GM18951 (cell line): ENCODE data around the gene SH3BP5.
A peak's percentile ranks its signal among the peaks of the same experiment; 100 is the strongest.

Experiments
- POLR2A ChIP-seq: IDR thresholded peaks from 4 replicates; pipeline ENCODE4 v1.6.1; 2011; ENCODE audit warnings: mild to moderate bottlenecking; ENCODE audit not compliant: insufficient read length, insufficient read depth; ENCODE audit errors: extremely low read depth
- in situ Hi-C: fragments of 300-500 bp; cut with MboI; formaldehyde crosslinking; loops from one replicate; pipeline ENCODE4 v1.12.0; 2022; ENCODE audit warnings: low sequenced_read_pairs, mixed read lengths, inconsistent platforms; ENCODE audit not compliant: unreplicated experiment

The SH3BP5 gene

DNA sequence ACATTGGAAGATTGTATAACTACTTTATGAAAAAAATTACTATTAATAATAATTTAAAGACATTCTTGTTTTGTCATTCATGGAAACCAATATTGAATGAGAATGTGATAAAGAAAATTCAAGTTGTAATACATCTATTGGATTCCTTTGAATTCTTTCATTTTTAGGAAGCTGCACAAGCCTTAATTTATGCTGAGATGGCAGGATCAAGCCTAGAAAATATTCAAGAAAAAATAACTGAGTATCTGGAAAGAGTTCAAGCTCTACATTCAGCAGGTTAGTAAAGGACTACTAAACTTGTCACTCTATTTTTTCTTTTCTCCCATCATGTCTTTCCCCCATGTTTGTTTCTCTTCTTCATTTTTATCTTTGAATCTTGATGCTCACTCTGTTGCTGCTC lies 120.4 kb downstream of the SH3BP5 start:
- TF ChIP-seq POLR2A, result no peak
- in situ Hi-C loops, result loop anchor here (25.0 kb wide), 1 partner anchor 350 kb away; no protein-coding TSS in a partner anchor

GRCh38 chr3:15207836-15208504 lies 124.4 kb downstream of the SH3BP5 start:
- TF ChIP-seq POLR2A, result no peak
- in situ Hi-C loops, result loop anchor here (25.0 kb wide), 1 partner anchor 354 kb away; no protein-coding TSS in a partner anchor

DNA sequence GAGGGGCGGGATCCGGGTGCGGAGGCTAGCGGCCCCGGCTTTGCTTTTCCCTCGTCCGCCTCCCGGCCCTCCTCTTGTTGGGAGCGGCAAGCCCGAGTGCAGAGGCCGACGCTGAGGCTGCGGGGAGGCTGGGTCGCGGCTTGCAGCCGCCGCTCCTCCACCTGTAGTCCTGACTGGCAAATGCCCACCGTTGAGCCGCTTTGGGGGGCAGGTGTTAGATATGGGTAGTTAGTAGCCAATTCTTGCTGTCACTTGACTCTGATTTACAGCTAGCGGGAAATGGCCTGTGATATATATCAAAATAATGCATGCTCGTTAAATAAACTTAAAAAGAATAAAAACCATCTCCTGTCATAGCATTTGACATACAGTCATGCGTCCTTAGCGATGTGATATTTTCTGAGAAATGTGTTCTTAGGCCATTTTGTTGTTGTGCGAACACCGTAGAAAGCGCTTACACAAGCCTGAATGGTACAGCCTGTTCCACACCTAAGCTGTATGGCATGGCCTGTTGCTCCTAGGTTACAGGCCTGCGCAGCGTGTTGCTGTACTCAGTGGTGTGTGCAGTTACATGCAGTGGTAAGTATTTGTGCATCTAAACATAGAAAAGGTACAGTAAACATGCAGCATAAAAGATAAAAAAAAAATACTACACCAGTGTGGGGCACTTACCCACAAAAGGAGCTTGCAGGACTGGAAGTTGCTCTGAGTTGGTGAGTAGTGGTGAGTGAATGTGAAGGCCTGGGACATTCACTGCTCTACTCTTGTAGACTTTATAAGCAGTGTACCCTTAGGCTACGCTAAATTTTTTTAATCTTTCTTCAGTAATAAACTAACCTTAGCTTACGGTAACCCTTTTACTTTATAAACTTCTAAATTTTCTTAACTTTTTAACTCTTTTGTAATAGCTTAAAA lies 125.5 kb downstream of the SH3BP5 start:
- no peak for TF ChIP-seq POLR2A

GRCh38 chr3:15205934-15206661 lies 126.3 kb downstream of the SH3BP5 start, which contains the start of gene CAPN7:
Gene CAPN7 (plus strand): TSS chr3:15206246. CDS start chr3:15206496, 250 bp downstream.
- in situ Hi-C loops, result loop anchor here (25.0 kb wide), 1 partner anchor 356 kb away; no protein-coding TSS in a partner anchor
- peak; percentile 90 for TF ChIP-seq POLR2A

More for the DNA sequence above, 125.5 kb downstream of the SH3BP5 start:
- in situ Hi-C loops, result loop anchor here (25.0 kb wide), 1 partner anchor 355 kb away; no protein-coding TSS in a partner anchor

GRCh38 chr3:15205482-15205933 lies 126.9 kb downstream of the SH3BP5 start:
- no peak for TF ChIP-seq POLR2A
- in situ Hi-C loops, result loop anchor here (25.0 kb wide), 1 partner anchor 357 kb away; no protein-coding TSS in a partner anchor
